MCF 10A (cell line): ENCODE measurements around the gene AP1S3. TPM values are rescaled to one million over a fixed set of nuclear protein-coding genes. Genes with fewer than 3 reads are reported as not detected.

Experiments used
- BruUV-seq: library from RNA; stranded (reverse); fragments of 400-500 nt; replicated peaks from 2 replicates; lab custom pipeline; 2021; lab: Mats Ljungman, UMichigan
- CTCF ChIA-PET: fragments of 300-600 bp; sonication (Branson Sonifier 250); formaldehyde crosslinking; extraction: SDS; loops from one replicate; lab custom pipeline; 2021; ENCODE audit warnings: antibody characterized with exemption, inconsistent platforms; lab: Yijun Ruan, JAX
- POLR2A ChIA-PET: fragments of 300-600, 350-650 bp; sonication (Branson Sonifier 250); formaldehyde crosslinking; extraction: SDS; loops from one replicate; lab custom pipeline; 2020; ENCODE audit warnings: antibody characterized with exemption, inconsistent platforms; lab: Yijun Ruan, JAX
- DNase-seq: peaks from one replicate; pipeline ENCODE4 v3.0.0-alpha.2; 2018; ENCODE audit not compliant: unreplicated experiment
- H3K27ac Mint-ChIP-seq: one replicate; pipeline ENCODE4 v1.8.0; 2022; ENCODE audit warnings: mild to moderate bottlenecking, low read depth, mixed read lengths; ENCODE audit not compliant: unreplicated experiment
- H3K27me3 Mint-ChIP-seq: one replicate; pipeline ENCODE4 v1.8.0; 2022; ENCODE audit warnings: mixed read lengths; ENCODE audit not compliant: insufficient read depth, unreplicated experiment
- H3K36me3 Mint-ChIP-seq: one replicate; pipeline ENCODE4 v1.8.0; 2022; ENCODE audit warnings: mild to moderate bottlenecking, moderate library complexity, mixed read lengths; ENCODE audit not compliant: insufficient read depth, unreplicated experiment
- H3K4me1 Mint-ChIP-seq: one replicate; pipeline ENCODE4 v1.8.0; 2022; ENCODE audit warnings: mixed read lengths; ENCODE audit not compliant: insufficient read depth, unreplicated experiment
- H3K4me3 Mint-ChIP-seq: one replicate; pipeline ENCODE4 v1.8.0; 2022; ENCODE audit warnings: mild to moderate bottlenecking, moderate library complexity, mixed read lengths; ENCODE audit not compliant: unreplicated experiment
- H3K9me3 Mint-ChIP-seq: one replicate; pipeline ENCODE4 v1.8.0; 2022; ENCODE audit warnings: mixed read lengths; ENCODE audit not compliant: unreplicated experiment
- intact Hi-C: fragments of 100-400 bp; cut with micrococcal nuclease; formaldehyde crosslinking; loops from 2 replicates; pipeline ENCODE4 v1.14.1; 2022
- total RNA-seq: library from RNA; stranded (reverse); gene quantifications from 2 replicates; pipeline ENCODE4 v1.2.3, GENCODE V29; 2022
- TF ChIP-seq, protein P1 (sequence below): fragments of 200-600 bp; IDR thresholded peaks from one replicate; pipeline ENCODE4 v1.8.0; 2022; ENCODE audit warnings: antibody characterized with exemption, mild to moderate bottlenecking; ENCODE audit not compliant: unreplicated experiment

AP1S3 gene
- total RNA-seq, 1 experiment from 2014 or later, result 57.7 TPM

DNA sequence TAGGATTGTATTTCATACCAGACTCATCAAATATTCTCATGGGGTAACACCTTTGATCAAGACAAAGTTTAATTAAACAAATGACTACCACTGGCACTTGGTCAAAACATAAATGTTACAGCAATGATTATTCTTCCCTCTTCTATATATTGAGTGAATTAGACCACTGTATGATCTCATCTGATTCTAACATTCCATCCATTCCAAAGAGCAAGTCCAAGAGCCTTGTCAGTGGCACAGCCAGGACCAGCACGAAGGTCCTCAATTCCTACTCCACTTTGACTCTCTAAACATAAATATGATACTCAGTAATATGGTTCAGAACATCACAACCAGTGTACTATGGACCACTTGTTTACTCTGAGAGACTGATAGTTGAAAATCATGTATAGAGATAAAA, 86.4 kb downstream of the AP1S3 start:
- BruUV-seq, result no TSS peak
- ChIA-PET POLR2A (no interaction called here), CTCF (interaction anchor here (0.7 kb wide), 1 partner anchor 139 kb away, joined by 3 read pairs; no protein-coding TSS in a partner anchor)
- Mint-ChIP-seq H3K36me3 (no peaks in the 10 kb centered on the region), H3K27ac (no peak overlapping the region), H3K9me3 (no peaks in the 10 kb centered on the region), H3K4me1 (peaks cover 5% of the 10 kb centered on the region), H3K27me3 (no peaks in the 10 kb centered on the region), H3K4me3 (no peak overlapping the region)
- TF ChIP-seq, protein P1, sequence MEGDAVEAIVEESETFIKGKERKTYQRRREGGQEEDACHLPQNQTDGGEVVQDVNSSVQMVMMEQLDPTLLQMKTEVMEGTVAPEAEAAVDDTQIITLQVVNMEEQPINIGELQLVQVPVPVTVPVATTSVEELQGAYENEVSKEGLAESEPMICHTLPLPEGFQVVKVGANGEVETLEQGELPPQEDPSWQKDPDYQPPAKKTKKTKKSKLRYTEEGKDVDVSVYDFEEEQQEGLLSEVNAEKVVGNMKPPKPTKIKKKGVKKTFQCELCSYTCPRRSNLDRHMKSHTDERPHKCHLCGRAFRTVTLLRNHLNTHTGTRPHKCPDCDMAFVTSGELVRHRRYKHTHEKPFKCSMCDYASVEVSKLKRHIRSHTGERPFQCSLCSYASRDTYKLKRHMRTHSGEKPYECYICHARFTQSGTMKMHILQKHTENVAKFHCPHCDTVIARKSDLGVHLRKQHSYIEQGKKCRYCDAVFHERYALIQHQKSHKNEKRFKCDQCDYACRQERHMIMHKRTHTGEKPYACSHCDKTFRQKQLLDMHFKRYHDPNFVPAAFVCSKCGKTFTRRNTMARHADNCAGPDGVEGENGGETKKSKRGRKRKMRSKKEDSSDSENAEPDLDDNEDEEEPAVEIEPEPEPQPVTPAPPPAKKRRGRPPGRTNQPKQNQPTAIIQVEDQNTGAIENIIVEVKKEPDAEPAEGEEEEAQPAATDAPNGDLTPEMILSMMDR, result no peak
- no peak for DNase-seq
- intact Hi-C loops, result no loop called here

DNA sequence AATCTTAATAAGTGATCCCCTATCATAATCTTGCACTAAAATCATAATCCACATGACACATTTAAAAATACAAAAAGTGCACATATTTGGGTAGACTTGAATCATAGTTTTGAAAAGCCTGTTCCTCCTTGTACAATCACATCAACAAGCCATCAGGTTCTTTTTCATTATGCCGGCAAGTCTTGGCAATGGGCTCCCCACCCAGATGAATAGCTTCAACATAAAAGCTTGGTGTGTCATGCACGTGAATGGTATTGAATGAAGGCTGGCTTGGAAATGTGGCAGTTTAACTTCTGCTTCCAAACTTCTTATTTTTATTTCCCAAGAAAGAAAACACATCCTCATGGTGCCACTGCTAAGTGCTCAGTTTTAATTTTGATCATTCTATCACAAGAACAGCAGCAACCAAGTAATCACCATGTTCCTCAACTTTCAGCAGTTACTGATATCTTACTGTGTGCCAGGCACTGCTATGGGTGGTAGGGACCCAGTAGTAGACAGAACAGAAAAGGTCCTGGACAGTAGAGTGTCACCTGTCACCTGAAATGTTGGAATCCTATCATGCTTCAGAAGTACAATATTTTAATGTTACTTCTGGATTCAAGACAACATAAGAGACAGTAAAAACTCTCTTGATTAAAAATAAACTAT, 89.9 kb downstream of the AP1S3 start:
- TF ChIP-seq, protein P1, result no peak
- CTCF ChIA-PET, result interaction anchor here (1.0 kb wide), 1 partner anchor 11 kb away, joined by 3 read pairs; no protein-coding TSS in a partner anchor
- H3K9me3 Mint-ChIP-seq, result no peaks in the 10 kb centered on the region
- no TSS peak for BruUV-seq
- peaks cover 5% of the 10 kb centered on the region for H3K4me1 Mint-ChIP-seq
- POLR2A ChIA-PET, result interaction anchor here (1.0 to 1.2 kb wide), 3 partner anchors 12 to 49 kb away, joined by 3 to 5 read pairs (median 3); no protein-coding TSS in a partner anchor
- intact Hi-C loops, result no loop called here
- no peaks in the 10 kb centered on the region for H3K36me3 Mint-ChIP-seq
- no peak overlapping the region for H3K4me3 Mint-ChIP-seq
- H3K27me3 Mint-ChIP-seq, result no peaks in the 10 kb centered on the region
- no peak for DNase-seq
- H3K27ac Mint-ChIP-seq, result peak overlapping the region; percentile 24

DNA sequence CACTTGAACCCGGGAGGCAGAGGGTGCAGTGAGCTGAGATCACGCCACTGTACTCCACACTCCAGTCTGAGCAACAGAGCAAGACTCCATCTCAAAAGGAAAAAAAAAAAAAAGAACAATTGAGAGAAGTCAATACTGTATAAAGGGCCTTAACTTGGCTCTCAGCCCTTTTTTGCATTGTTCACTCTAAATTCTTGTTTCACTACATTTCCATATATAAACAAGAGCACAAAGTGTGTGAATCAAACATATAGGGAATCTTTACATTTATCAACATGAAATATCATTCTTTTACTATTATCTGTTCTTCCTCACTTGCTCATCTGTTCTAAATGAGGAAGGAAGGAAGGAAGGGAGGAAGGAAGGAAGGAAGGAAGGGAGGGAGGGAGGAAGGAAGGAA, 90.8 kb downstream of the AP1S3 start:
- TF ChIP-seq, protein P1, result no peak
- POLR2A ChIA-PET, result interaction anchor here (0.9 to 1.2 kb wide), 2 partner anchors 12 to 48 kb away, joined by 3 read pairs; no protein-coding TSS in a partner anchor
- no peaks in the 10 kb centered on the region for H3K27me3 Mint-ChIP-seq
- DNase-seq, result no peak
- CTCF ChIA-PET, result no interaction called here
- H3K9me3 Mint-ChIP-seq, result no peaks in the 10 kb centered on the region
- no peaks in the 10 kb centered on the region for H3K36me3 Mint-ChIP-seq
- intact Hi-C loops, result no loop called here
- peak overlapping the region; percentile 24 for H3K27ac Mint-ChIP-seq
- H3K4me3 Mint-ChIP-seq, result no peak overlapping the region
- peaks cover 10% of the 10 kb centered on the region for H3K4me1 Mint-ChIP-seq
- BruUV-seq, result no TSS peak

DNA sequence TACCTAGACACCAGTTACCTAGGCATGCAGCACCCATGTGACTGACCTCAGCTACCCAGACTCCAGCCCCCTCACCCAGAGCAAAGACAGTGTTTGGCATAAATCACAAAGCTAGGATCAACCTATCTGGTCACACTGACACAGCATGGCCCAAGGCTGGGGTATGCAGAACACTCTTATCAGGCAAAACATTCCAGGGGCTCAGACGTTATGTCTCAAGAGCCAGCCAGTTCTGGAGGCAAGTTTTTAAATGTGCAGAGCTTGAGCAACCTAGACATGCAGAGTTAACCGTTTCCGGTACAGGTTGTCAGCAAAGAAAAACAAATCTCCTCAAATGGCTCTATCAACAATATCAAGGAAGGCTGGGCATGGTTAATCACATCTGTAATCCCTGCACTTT, 92.8 kb downstream of the AP1S3 start:
- Mint-ChIP-seq H3K27ac (no peak overlapping the region), H3K9me3 (no peaks in the 10 kb centered on the region), H3K4me1 (peaks cover 10% of the 10 kb centered on the region), H3K36me3 (no peaks in the 10 kb centered on the region), H3K4me3 (no peak overlapping the region), H3K27me3 (no peaks in the 10 kb centered on the region)
- CTCF ChIA-PET, result interaction anchor here (0.7 to 2.0 kb wide), 3 partner anchors 17 to 53 kb away, joined by 3 to 8 read pairs (median 3); no protein-coding TSS in a partner anchor
- TF ChIP-seq, protein P1, result no peak
- POLR2A ChIA-PET, result interaction anchor here (0.8 to 4.0 kb wide), 6 partner anchors 9 to 1092 kb away, joined by 3 to 31 read pairs (median 3); no protein-coding TSS in a partner anchor
- no peak for DNase-seq
- BruUV-seq, result no TSS peak
- intact Hi-C loops, result no loop called here
